Measurements from ENCODE around the gene RNF207.
A peak's percentile ranks its signal among the peaks of the same experiment; 100 is the strongest.

Gene RNF207

DNA sequence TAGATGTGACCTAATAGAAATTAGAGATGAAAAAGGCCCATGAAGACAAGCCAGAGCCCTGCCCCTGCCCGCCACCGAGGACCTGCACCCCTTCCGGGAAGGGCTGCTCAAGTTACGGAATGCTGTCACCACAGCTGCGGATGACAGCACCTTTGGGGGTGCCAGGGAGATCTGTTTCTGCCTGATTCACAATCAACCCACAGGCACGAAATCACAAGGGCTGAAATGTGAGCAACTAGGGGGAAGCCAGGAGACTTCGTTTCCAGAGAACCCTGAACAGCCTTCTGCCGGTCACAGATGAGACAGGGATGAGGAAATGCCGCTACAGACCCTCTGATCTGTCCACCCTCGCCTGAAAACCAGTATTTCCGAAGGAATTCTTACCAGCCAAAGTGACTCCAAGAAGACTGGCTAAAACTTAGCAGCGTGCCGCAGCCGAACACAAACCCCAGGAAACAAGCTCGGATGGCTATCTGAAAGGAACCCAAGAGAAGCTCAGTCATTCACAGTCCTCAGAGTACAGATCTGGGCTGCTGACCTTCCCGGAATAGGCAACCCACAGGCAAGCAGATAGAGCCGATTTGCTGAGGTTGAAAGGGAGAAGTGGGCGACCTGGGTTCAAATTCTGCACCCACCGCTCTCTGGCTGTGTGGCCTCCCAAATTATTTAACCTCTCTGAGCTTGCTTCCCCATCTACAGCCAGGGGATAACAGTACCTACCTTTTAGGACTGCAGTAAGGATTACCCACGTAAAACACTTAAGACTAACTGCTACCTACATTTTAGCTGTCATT is 28.8 kb downstream of the RNF207 start:
- no peak for DNase-seq

- no peak for DNase-seq
These were observed 29.4 kb downstream of the RNF207 start for GRCh38 chr1:6235296-6235677.

GRCh38 chr1:6237093-6237492 is 31.2 kb downstream of the RNF207 start:
- no peak for DNase-seq

- DNase-seq = no peak
These were observed 33.4 kb downstream of the RNF207 start for GRCh38 chr1:6239213-6239752.

GRCh38 chr1:6239950-6240768 is 34.2 kb downstream of the RNF207 start:
- DNase-seq = no peak

GRCh38 chr1:6241107-6241886 is 35.4 kb downstream of the RNF207 start:
- no peak for DNase-seq

GRCh38 chr1:6241887-6242740 is 36.2 kb downstream of the RNF207 start:
- DNase-seq = peak; percentile 41

DNA sequence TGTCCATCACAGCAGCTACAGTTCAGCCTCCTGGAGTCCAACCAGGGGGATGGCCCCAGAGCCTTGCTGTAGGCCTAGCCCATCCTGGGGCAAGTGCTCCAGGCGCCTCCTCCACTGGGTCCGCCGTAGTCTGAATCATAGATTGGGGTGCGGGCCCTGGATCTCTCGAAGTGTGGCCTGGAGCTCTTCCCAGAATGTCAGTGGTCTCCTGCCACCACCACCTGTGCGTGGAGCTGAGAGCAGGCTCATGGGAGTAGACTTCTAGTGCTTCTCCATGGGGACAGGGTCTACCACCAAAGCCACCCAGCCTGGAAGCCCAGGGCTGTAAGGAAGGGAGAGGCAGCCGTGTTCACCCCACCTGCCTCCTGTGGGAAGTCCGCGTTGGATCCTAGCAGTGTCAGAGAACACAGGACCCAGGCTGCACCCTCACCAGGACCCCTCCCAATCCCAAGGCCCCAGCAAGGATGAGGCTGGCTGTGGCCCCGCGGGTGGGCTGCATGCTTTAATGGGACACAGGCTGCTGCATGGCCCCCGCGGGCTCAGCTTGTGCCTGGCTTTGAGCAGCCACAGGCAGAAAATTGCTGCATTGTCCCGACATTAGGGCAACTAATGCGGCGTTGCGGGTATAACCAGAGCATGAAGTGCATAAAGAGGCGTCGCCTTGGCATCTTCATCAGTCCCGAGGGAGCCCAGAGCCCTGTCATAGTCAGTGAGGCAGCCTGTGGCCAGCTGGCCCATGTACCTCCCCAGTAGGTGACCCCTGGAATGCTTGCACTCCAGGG is 37.3 kb downstream of the RNF207 start:
- DNase-seq = no peak

- DNase-seq = no peak
These were observed 38.1 kb downstream of the RNF207 start, which contains the start of gene HES3 for GRCh38 chr1:6243993-6244392. TSS of gene HES3 (plus strand) at chr1:6244179. CDS start at chr1:6244366, 187 bp downstream.

GRCh38 chr1:6244401-6245049 is 38.6 kb downstream of the RNF207 start:
- peak; percentile 27 for DNase-seq

DNA sequence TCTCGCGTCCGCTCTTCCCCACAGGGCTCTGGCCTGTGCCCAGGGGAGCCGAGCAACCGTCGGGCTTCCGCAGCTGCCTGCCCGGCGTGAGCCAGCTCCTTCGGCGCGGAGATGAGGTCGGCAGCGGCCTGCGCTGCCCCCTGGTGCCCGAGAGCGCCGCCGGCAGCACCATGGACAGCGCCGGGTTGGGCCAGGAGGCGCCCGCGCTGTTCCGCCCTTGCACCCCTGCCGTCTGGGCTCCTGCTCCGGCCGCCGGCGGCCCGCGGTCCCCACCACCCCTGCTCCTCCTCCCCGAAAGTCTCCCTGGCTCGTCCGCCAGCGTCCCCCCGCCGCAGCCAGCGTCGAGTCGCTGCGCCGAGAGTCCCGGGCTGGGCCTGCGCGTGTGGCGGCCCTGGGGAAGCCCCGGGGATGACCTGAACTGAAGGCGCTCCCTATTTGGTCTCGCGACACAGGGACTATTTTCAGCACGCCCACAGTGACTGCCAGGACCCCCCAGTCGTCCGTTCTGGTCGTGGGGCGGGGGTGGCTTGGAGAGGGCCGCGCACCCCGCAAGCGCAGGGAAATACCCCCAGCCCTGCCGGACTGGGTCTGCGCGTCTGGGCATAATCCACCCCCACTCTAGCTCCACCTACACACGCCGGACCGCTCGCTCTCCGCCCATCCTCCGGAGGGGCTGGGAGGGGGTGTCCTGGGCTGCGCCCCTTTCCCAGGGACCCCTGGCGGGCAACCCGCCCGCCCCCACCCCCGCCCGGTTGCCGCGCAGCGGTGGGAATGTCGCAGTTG is 39.4 kb downstream of the RNF207 start:
- DNase-seq = peak; percentile 88

DNA sequence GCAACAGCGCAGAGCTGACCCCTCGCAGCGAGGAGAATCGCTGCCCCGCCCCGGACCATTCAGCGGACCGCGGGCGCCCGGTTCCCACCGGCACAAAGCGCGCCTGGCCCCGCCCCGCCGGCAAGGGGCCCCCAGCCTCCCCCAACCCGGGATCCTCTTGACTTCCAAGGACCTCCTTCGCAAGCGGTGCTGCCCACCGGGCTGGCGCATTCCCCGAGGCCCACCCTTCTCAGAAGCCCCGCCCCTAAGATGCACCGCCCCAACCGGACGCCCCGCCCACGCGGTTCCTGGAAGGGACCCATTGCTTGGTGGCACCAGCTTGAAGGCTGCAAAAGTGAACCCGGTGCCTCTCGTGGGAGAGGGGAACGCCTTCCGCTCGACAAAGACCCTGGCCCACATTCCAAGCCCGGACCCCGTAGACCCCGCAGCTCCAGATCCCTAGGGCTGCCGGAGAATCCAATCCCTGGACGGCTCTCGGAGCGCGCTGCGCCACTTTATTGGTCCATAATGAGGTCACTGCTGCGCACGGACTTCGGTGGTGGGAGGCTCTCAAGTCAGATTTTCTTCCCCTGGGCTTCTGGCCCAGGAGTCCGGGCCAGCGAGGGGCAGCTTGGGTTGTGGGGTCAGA is 40.1 kb downstream of the RNF207 start:
- DNase-seq = peak; percentile 61

GRCh38 chr1:6246497-6247467 is 40.9 kb downstream of the RNF207 start:
- peak; percentile 90 for DNase-seq

GRCh38 chr1:6247651-6248050 is 41.7 kb downstream of the RNF207 start:
- peak; percentile 19 for DNase-seq

GRCh38 chr1:6248161-6248776 is 42.4 kb downstream of the RNF207 start:
- peak; percentile 25 for DNase-seq

GRCh38 chr1:6248932-6249738 is 43.2 kb downstream of the RNF207 start:
- no peak for DNase-seq

All from femur (tissue), 1 donor.